Transverse colon (tissue), 4 donors: ENCODE data around the gene TECPR2. TPM values are rescaled to one million over a fixed set of nuclear protein-coding genes. Genes with fewer than 3 reads are reported as not detected.

Source experiments
- DNase-seq: peaks from one replicate; pipeline ENCODE4 v3.0.0-alpha.2; 2019
- H3K27ac ChIP-seq, 4 donors: fragments of 200-600 bp; sonication (generic); 2 replicates each; pipeline ENCODE4 v1.5.1; 2016 to 2018; ENCODE audit warnings: inconsistent platforms in 4 of 4
- H3K27me3 ChIP-seq: fragments of 200-600 bp; sonication (generic); 2 replicates; pipeline ENCODE4 v1.5.1; 2017; ENCODE audit warnings: inconsistent platforms
- H3K36me3 ChIP-seq, 4 donors: fragments of 200-600 bp; sonication (generic); 2 replicates each; pipeline ENCODE4 v1.5.1; 2017 to 2019; ENCODE audit warnings: inconsistent platforms in 4 of 4
- H3K4me1 ChIP-seq, 4 donors: fragments of 200-600 bp; sonication (generic); 2 replicates each; pipeline ENCODE4 v1.5.1; 2017 to 2020; ENCODE audit warnings: inconsistent platforms in 4 of 4
- H3K4me3 ChIP-seq, 4 donors: fragments of 200-600 bp; sonication (generic); 1 replicate in 1 of 4; 2 replicates in 3 of 4; pipeline versions ENCODE4 v1.5.1 to v1.6.1; 2017 to 2019; ENCODE audit warnings: inconsistent platforms in 4 of 4
- H3K9me3 ChIP-seq, 2 donors: fragments of 200-600 bp; sonication (generic); 2 replicates each; pipeline ENCODE4 v1.5.1; 2017 to 2019; ENCODE audit warnings: inconsistent platforms in 2 of 2
- EP300 ChIP-seq: sonication (generic); formaldehyde crosslinking; IDR thresholded peaks from one replicate; pipeline ENCODE4 v1.6.1; 2017; ENCODE audit warnings: antibody characterized with exemption, low read depth
- POLR2A ChIP-seq: fragments of 450-650 bp; IDR thresholded peaks from one replicate; pipeline ENCODE4 v1.6.1; 2016; ENCODE audit warnings: antibody characterized with exemption, mild to moderate bottlenecking, moderate library complexity
- POLR2AphosphoS5 ChIP-seq, 3 donors: sonication (generic); formaldehyde crosslinking; IDR thresholded peaks; one replicate each; pipeline ENCODE4 v1.6.1; 2016; ENCODE audit warnings: antibody characterized with exemption in 3 of 3
- WGBS, 2 donors: methylation state at CpG; one replicate each; pipeline ENCODE4 v1.1.5; 2018; ENCODE audit warnings: low coverage in 1 of 2; 5-methylcytosine and 5-hydroxymethylcytosine counted together
- in situ Hi-C, 4 donors: fragments of 200-750 bp; cut with MboI; loops; one replicate each; pipeline versions ENCODE4 v1.15.0 to v1.15.1; 2017; ENCODE audit warnings: low sequenced_read_pairs in 3 of 4, low pct_ligation_motif_present in 1 of 4, low pct_unique_long_range_greater_than_20kb in 1 of 4
- intact Hi-C: fragments of 100-400 bp; cut with DNase I; formaldehyde crosslinking; loops from one replicate; pipeline ENCODE4 v1.15.1; 2023; ENCODE audit warnings: low total_unique reads
- total RNA-seq, 4 donors: library from RNA; depleted of rRNA; stranded (reverse); fragments of >200 nt; gene quantifications; one replicate each; pipeline ENCODE4 v1.1.0, GENCODE V29; 2016
- TF ChIP-seq, protein P1 (sequence below), 5 experiments: fragments of 200-600 bp in 3 of 5; fragments of 450-650 bp in 2 of 5; sonication (generic) in 3 of 5; IDR thresholded peaks; 1 replicate in 2 of 5; 2 replicates in 3 of 5; pipeline ENCODE4 v1.5.1; 2016 to 2017; ENCODE audit warnings: antibody characterized with exemption in 5 of 5, inconsistent platforms in 3 of 5, mild to moderate bottlenecking in 2 of 5, moderate library complexity in 1 of 5

The TECPR2 gene
- total RNA-seq, 4 donors from 2014 or later, result 12.6 to 47.4 (median 17.9) TPM

DNA sequence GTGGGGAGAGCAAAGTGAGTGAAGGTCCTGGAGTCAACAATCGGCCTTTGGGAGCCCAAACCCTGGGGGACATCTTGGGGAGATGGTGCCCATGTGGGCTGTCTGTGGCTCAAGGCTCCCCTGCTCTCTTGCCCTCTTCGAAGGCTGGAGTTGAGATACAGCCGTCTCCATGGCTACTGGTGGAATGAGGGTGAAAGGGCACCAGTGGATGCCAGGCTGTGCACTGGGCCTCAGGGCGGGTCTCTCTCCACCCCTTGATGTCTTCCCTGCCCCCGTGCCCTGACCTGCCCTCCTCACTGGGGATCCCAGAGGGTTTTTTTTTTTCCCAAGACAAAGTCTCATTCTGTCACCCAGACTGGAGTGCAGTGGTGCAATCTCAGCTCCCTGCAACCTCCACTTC is 148.8 kb downstream of the TECPR2 start:
- peak overlapping the region; percentile 91 to 95 (median 92) for H3K27ac ChIP-seq

DNA sequence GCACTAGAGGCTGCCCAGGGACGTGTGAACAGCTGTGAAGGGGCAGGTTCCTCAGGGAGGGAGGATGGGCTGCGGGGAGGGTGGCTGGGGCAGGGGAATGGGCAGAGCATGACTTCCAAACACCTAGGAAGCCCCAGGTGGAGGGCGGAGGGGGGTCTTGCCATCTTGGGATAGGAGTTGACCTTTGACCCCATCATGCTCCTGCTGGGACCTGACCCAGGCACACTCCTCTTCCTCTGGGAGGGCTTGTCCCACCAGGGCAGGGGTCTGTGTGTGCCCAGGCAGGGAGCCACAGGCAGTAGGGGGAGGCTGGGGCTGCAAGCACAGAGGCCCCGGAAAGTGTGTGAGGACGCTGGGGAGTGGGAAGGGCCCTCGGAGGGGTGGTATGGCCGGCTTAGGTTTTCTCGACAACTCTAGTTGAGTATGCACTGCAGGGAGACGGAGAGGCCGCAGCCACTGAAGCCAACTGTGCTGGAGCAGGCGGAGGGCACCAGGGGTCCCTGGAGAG is 150.1 kb downstream of the TECPR2 start:
- peaks cover 18 to 45% (median 34%) of the 10 kb centered on the region in 4 donors for H3K4me1 ChIP-seq
- intact Hi-C loops (no loop called here), in situ Hi-C loops (loop anchor here in 1 of 4 donors (10.0 to 25.0 kb wide), 2 partner anchors 78 to 151 kb away; partner anchors contain the start of genes CINP and TECPR2)
- H3K9me3 ChIP-seq, result no peaks in the 10 kb centered on the region
- TF ChIP-seq POLR2A, result no peak
- TF ChIP-seq POLR2AphosphoS5 (IDR thresholded peaks at IDR 0.05), result no peak
- TF ChIP-seq, protein P1, sequence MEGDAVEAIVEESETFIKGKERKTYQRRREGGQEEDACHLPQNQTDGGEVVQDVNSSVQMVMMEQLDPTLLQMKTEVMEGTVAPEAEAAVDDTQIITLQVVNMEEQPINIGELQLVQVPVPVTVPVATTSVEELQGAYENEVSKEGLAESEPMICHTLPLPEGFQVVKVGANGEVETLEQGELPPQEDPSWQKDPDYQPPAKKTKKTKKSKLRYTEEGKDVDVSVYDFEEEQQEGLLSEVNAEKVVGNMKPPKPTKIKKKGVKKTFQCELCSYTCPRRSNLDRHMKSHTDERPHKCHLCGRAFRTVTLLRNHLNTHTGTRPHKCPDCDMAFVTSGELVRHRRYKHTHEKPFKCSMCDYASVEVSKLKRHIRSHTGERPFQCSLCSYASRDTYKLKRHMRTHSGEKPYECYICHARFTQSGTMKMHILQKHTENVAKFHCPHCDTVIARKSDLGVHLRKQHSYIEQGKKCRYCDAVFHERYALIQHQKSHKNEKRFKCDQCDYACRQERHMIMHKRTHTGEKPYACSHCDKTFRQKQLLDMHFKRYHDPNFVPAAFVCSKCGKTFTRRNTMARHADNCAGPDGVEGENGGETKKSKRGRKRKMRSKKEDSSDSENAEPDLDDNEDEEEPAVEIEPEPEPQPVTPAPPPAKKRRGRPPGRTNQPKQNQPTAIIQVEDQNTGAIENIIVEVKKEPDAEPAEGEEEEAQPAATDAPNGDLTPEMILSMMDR (IDR thresholded peaks at IDR 0.05), result no peak
- no peak for TF ChIP-seq EP300
- no peaks in the 10 kb centered on the region for H3K36me3 ChIP-seq
- H3K4me3 ChIP-seq, result no peak overlapping the region
- no peak overlapping the region for H3K27ac ChIP-seq
- 89% methylated on average over 11 of the region's 11 CpGs; no CpG with 5 or more reads in 1 of the 2 donors for WGBS, 2 donors
- no peaks in the 10 kb centered on the region for H3K27me3 ChIP-seq
- DNase-seq, result no peak

More for the DNA sequence above, 148.8 kb downstream of the TECPR2 start:
- H3K27me3 ChIP-seq, result no peaks in the 10 kb centered on the region
- intact Hi-C loops (no loop called here), in situ Hi-C loops (loop anchor here in 1 of 4 donors (10.0 to 25.0 kb wide), 2 partner anchors 77 to 149 kb away; partner anchors contain the start of genes CINP and TECPR2)
- no peaks in the 10 kb centered on the region for H3K9me3 ChIP-seq
- peaks cover 17 to 41% (median 31%) of the 10 kb centered on the region in 4 donors for H3K4me1 ChIP-seq
- DNase-seq, result peak; percentile 79
- H3K36me3 ChIP-seq, result peaks cover 0 to 3% (median 0%) of the 10 kb centered on the region in 4 donors
- no peak overlapping the region for H3K4me3 ChIP-seq
- TF ChIP-seq EP300 (no peak), POLR2AphosphoS5 (IDR thresholded peaks at IDR 0.05) (peak in 1 of 3 donors; percentile 18), POLR2A (no peak)
- TF ChIP-seq, protein P1 (IDR thresholded peaks at IDR 0.05), result no peak
- 69% methylated on average over 5 of the region's 5 CpGs; no CpG with 5 or more reads in 1 of the 2 donors for WGBS, 2 donors

- Histone ChIP-seq H3K27me3 (no peaks in the 10 kb centered on the region), H3K4me1 (peaks cover 18 to 34% (median 28%) of the 10 kb centered on the region in 4 donors), H3K36me3 (no peaks in the 10 kb centered on the region), H3K9me3 (no peaks in the 10 kb centered on the region), H3K27ac (no peak overlapping the region), H3K4me3 (no peak overlapping the region)
- TF ChIP-seq POLR2A (no peak), POLR2AphosphoS5 (IDR thresholded peaks at IDR 0.05) (no peak), EP300 (no peak)
- TF ChIP-seq, protein P1 (IDR thresholded peaks at IDR 0.05), result no peak
- intact Hi-C loops, result no loop called here
- DNase-seq, result no peak
- 88 to 100% methylated on average over 4 to 21 of the region's 21 CpGs for WGBS, 2 donors
- in situ Hi-C loops, result loop anchor here in 1 of 4 donors (10.0 to 25.0 kb wide), 2 partner anchors 79 to 152 kb away; partner anchors contain the start of genes CINP and TECPR2
Measured at GRCh38 chr14:102513899-102514772, 151.4 kb downstream of the TECPR2 start.
